AG08396 (cell line): ENCODE data around the gene KRTAP27-1.

ENCODE experiments used
- DNase-seq: peaks from one replicate; pipeline ENCODE4 v3.0.0; 2012; ENCODE audit warnings: low spot score, mixed read lengths

Gene KRTAP27-1

DNA sequence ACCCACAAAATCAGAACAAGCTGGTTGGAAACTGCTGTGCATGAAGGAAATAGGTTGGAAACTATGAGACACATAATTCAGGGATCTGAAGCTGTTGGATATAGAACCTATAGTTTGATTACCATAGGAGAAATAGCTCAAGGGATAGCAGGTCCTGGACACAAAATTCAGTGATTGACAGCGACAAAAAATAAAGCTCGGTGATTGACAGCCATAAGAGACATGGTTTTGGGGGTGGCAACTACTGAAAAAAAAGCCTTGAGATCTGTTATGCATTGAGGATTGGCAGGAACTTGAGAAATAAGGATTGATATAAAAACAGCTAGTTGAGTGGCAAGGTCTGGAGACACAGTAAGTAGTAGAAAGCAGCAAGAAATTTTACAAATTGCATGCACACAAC lies 48.3 kb downstream of the KRTAP27-1 start, which contains the start of gene KRTAP25-1:
TSS of gene KRTAP25-1 (minus strand) at position 300 of the 400 bp plus-strand sequence. CDS start at position 276, 24 bp downstream.
- no peak for DNase-seq
